Sigmoid colon (tissue), 3 donors: ENCODE data around the gene C1QTNF1.

ENCODE experiments used
- CTCF ChIP-seq, 4 experiments: fragments of 450-650 bp in 3 of 4; fragments of 200-600 bp in 1 of 4; IDR thresholded peaks; one replicate each; pipeline ENCODE4 v1.5.1; 2016 to 2019; ENCODE audit warnings: antibody characterized with exemption in 4 of 4, mild to moderate bottlenecking in 3 of 4, moderate library complexity in 2 of 4
- POLR2A ChIP-seq, 2 donors: fragments of 450-650 bp; IDR thresholded peaks; one replicate each; pipeline ENCODE4 v1.6.1; 2016; ENCODE audit warnings: antibody characterized with exemption in 2 of 2, mild to moderate bottlenecking in 2 of 2, moderate library complexity in 2 of 2

- TF ChIP-seq CTCF (IDR thresholded peaks at IDR 0.05) (no peak), POLR2A (IDR thresholded peaks at IDR 0.05) (no peak)
Measured at GRCh38 chr17:78999056-78999768, 24.8 kb upstream of the C1QTNF1 start.
